Hematopoietic multipotent progenitor cell treated with erythropoietin and hydrocortisone succinate and interleukin-3 and kit ligand, for 6 days (in vitro differentiated cells): ENCODE data around the gene UBE2Q2.
"Not testable (repeated sequence)": the region's sequence is repeated elsewhere in the genome, so short reads cannot be mapped to it uniquely, and the experiment has no call there.

ENCODE experiments used
- DNase-seq: peaks from one replicate; pipeline ENCODE4 v3.0.0-alpha.2; 2015

Gene UBE2Q2

GRCh38 chr15:75842722-75843677 lies at the start of gene UBE2Q2:
Gene UBE2Q2, plus strand, starts transcription at chr15:75843447. Its CDS starts 220 bp downstream, at chr15:75843667.
- peak; percentile 85 for DNase-seq

- no peak for DNase-seq
These were observed 46.9 kb upstream of the UBE2Q2 start for GRCh38 chr15:75796321-75796720.

- DNase-seq, result not testable (repeated sequence)
These were observed 46.1 kb upstream of the UBE2Q2 start for GRCh38 chr15:75797146-75797545.

- peak; percentile 31 for DNase-seq
These were observed 44.1 kb upstream of the UBE2Q2 start for GRCh38 chr15:75799190-75799589.

- not testable (repeated sequence) for DNase-seq
These were observed 42.8 kb upstream of the UBE2Q2 start for GRCh38 chr15:75800409-75800808.

- DNase-seq, result peak; percentile 89
These were observed 41.2 kb upstream of the UBE2Q2 start for GRCh38 chr15:75801859-75802593.

GRCh38 chr15:75807486-75807885 lies 35.8 kb upstream of the UBE2Q2 start:
- DNase-seq, result not testable (repeated sequence)

GRCh38 chr15:75808009-75808408 lies 35.2 kb upstream of the UBE2Q2 start:
- DNase-seq, result not testable (repeated sequence)

- no peak for DNase-seq
These were observed 34.7 kb upstream of the UBE2Q2 start for GRCh38 chr15:75808563-75808962.

GRCh38 chr15:75809986-75810750 lies 33.1 kb upstream of the UBE2Q2 start:
- DNase-seq, result peak; percentile 61

GRCh38 chr15:75810874-75811498 lies 32.3 kb upstream of the UBE2Q2 start:
- no peak for DNase-seq

GRCh38 chr15:75811626-75812025 lies 31.6 kb upstream of the UBE2Q2 start:
- no peak for DNase-seq

GRCh38 chr15:75814794-75815193 lies 28.5 kb upstream of the UBE2Q2 start:
- DNase-seq, result no peak

GRCh38 chr15:75815811-75816719 lies 27.2 kb upstream of the UBE2Q2 start:
- peak; percentile 33 for DNase-seq

GRCh38 chr15:75817138-75817935 lies 25.9 kb upstream of the UBE2Q2 start:
- no peak for DNase-seq

GRCh38 chr15:75820206-75820605 lies 23.0 kb upstream of the UBE2Q2 start:
- DNase-seq, result no peak

GRCh38 chr15:75821786-75822345 lies 21.4 kb upstream of the UBE2Q2 start:
- no peak for DNase-seq

GRCh38 chr15:75822685-75823278 lies 20.5 kb upstream of the UBE2Q2 start:
- no peak for DNase-seq

- no peak for DNase-seq
These were observed 19.2 kb upstream of the UBE2Q2 start for GRCh38 chr15:75823860-75824613.
